HEK293 (cell line): ENCODE measurements around the gene LDLRAD3.

ENCODE experiments used
- CTCF ChIA-PET: fragments of 350-600 bp; formaldehyde crosslinking; extraction: SDS; loops from one replicate; lab custom pipeline; 2021; ENCODE audit warnings: antibody characterized with exemption; lab: Yijun Ruan, JAX
- POLR2A ChIA-PET: fragments of 300-600 bp; formaldehyde crosslinking; extraction: SDS; loops from one replicate; lab custom pipeline; 2020; ENCODE audit warnings: antibody characterized with exemption, inconsistent platforms; lab: Yijun Ruan, JAX
- H3K27ac ChIP-seq: fragments of 200-500 bp; sonication (Bioruptor generic); 2 replicates; pipeline ENCODE4 v1.5.1; 2014; ENCODE audit warnings: low read depth, low read length, control low read depth, inconsistent platforms; ENCODE audit errors: extremely low read depth
- H3K36me3 ChIP-seq, 2 experiments: fragments of 200-500 bp in 1 of 2; sonication (Bioruptor generic) in 1 of 2; 1 replicate in 1 of 2; 2 replicates in 1 of 2; pipeline ENCODE4 v1.5.1; 2014 to 2017; ENCODE audit warnings: inconsistent platforms in 2 of 2, low read length in 2 of 2; ENCODE audit not compliant: control insufficient read depth in 2 of 2, insufficient read depth in 1 of 2
- H3K4me1 ChIP-seq: fragments of 200-500 bp; sonication (Bioruptor generic); 2 replicates; pipeline ENCODE4 v1.5.1; 2014; ENCODE audit warnings: mild to moderate bottlenecking, low read length, inconsistent platforms; ENCODE audit not compliant: control insufficient read depth, insufficient read depth
- H3K4me3 ChIP-seq: 2 replicates; pipeline ENCODE4 v1.5.1; 2011; ENCODE audit warnings: low read depth, mild to moderate bottlenecking, control low read depth, low read length, moderate library complexity
- H3K9me3 ChIP-seq: fragments of 200-500 bp; sonication (Bioruptor generic); 2 replicates; pipeline ENCODE4 v1.5.1; 2014; ENCODE audit warnings: low read depth, low read length, inconsistent platforms; ENCODE audit not compliant: control insufficient read depth, insufficient read depth
- KLF10 ChIP-seq: fragments of 450-650 bp; IDR thresholded peaks from 2 replicates; pipeline ENCODE4 v1.5.1; 2018; ENCODE audit warnings: missing biosample characterization, mild to moderate bottlenecking, missing genetic modification characterization
- KLF8 ChIP-seq: fragments of 450-650 bp; formaldehyde crosslinking; IDR thresholded peaks from 2 replicates; pipeline ENCODE4 v1.5.1; 2016; ENCODE audit warnings: missing biosample characterization, missing genetic modification characterization
- PRDM10 ChIP-seq: fragments of 450-650 bp; formaldehyde crosslinking; IDR thresholded peaks from 2 replicates; pipeline ENCODE4 v1.5.1; 2016; ENCODE audit warnings: missing biosample characterization, missing genetic modification characterization
- REST ChIP-seq: fragments of 450-650 bp; formaldehyde crosslinking; IDR thresholded peaks from 2 replicates; pipeline ENCODE4 v1.5.1; 2016; ENCODE audit warnings: missing biosample characterization, missing genetic modification characterization
- ZBTB17 ChIP-seq: fragments of 450-650 bp; formaldehyde crosslinking; IDR thresholded peaks from 2 replicates; pipeline ENCODE4 v1.5.1; 2016; ENCODE audit warnings: missing biosample characterization, missing genetic modification characterization
- ZIC2 ChIP-seq: fragments of 450-650 bp; formaldehyde crosslinking; IDR thresholded peaks from 2 replicates; pipeline ENCODE4 v1.5.1; 2016; ENCODE audit warnings: missing biosample characterization, missing genetic modification characterization
- ZNF175 ChIP-seq: fragments of 450-650 bp; formaldehyde crosslinking; IDR thresholded peaks from 2 replicates; pipeline ENCODE4 v1.5.1; 2016; ENCODE audit warnings: missing biosample characterization, missing genetic modification characterization
- ZNF362 ChIP-seq: fragments of 450-650 bp; formaldehyde crosslinking; IDR thresholded peaks from 2 replicates; pipeline ENCODE4 v1.5.1; 2016; ENCODE audit warnings: missing biosample characterization, missing genetic modification characterization
- ZNF37A ChIP-seq: fragments of 450-650 bp; IDR thresholded peaks from 2 replicates; pipeline ENCODE4 v1.5.1; 2018; ENCODE audit warnings: missing biosample characterization, missing genetic modification characterization
- ZNF48 ChIP-seq: fragments of 450-650 bp; formaldehyde crosslinking; IDR thresholded peaks from 2 replicates; pipeline ENCODE4 v1.5.1; 2016; ENCODE audit warnings: missing biosample characterization, missing genetic modification characterization
- ZNF510 ChIP-seq: fragments of 450-650 bp; formaldehyde crosslinking; IDR thresholded peaks from 2 replicates; pipeline ENCODE4 v1.5.1; 2018; ENCODE audit warnings: mild to moderate bottlenecking, missing genetic modification characterization, missing biosample characterization; ENCODE audit not compliant: insufficient replicate concordance
- ZNF830 ChIP-seq: fragments of 450-650 bp; IDR thresholded peaks from 2 replicates; pipeline ENCODE4 v1.5.0; 2018; ENCODE audit warnings: missing biosample characterization, missing genetic modification characterization, low read depth, mild to moderate bottlenecking, moderate library complexity
- ZXDB ChIP-seq: fragments of 450-650 bp; formaldehyde crosslinking; IDR thresholded peaks from 2 replicates; pipeline ENCODE4 v1.5.1; 2016; ENCODE audit warnings: missing biosample characterization, missing genetic modification characterization

Gene LDLRAD3

GRCh38 chr11:35962369-35963138 is 18.7 kb downstream of the LDLRAD3 start:
- no peaks in the 10 kb centered on the region for H3K9me3 ChIP-seq
- H3K36me3 ChIP-seq, result no peaks in the 10 kb centered on the region
- TF ChIP-seq ZIC2 (tag by site-specific recombination), result peak; percentile 53
- TF ChIP-seq KLF8 (tag by site-specific recombination), result no peak
- no peak for TF ChIP-seq ZNF37A (tag by site-specific recombination)
- no peak for TF ChIP-seq ZNF830 (tag by site-specific recombination)
- no peak for TF ChIP-seq KLF10 (tag by site-specific recombination)
- no peak for TF ChIP-seq ZNF362
- no peak for TF ChIP-seq REST (tag by site-specific recombination)
- no peak for TF ChIP-seq PRDM10 (tag by site-specific recombination)
- TF ChIP-seq ZNF175 (tag by site-specific recombination), result no peak
- H3K27ac ChIP-seq, result no peak overlapping the region
- CTCF ChIA-PET, result interaction anchor here (1.0 kb wide), 1 partner anchor 43 kb away, joined by 3 read pairs; no protein-coding TSS in a partner anchor
- POLR2A ChIA-PET, result no interaction called here
- no peak overlapping the region for H3K4me3 ChIP-seq
- no peaks in the 10 kb centered on the region for H3K4me1 ChIP-seq

GRCh38 chr11:35963911-35964310 is 20.0 kb downstream of the LDLRAD3 start:
- ChIA-PET POLR2A (no interaction called here), CTCF (interaction anchor here (0.6 kb wide), 1 partner anchor 61 kb away, joined by 4 read pairs; no protein-coding TSS in a partner anchor)
- no peaks in the 10 kb centered on the region for H3K9me3 ChIP-seq
- H3K4me3 ChIP-seq, result no peak overlapping the region
- no peaks in the 10 kb centered on the region for H3K36me3 ChIP-seq
- no peaks in the 10 kb centered on the region for H3K4me1 ChIP-seq
- no peak for TF ChIP-seq ZNF48
- TF ChIP-seq ZXDB (tag by site-specific recombination), result no peak
- no peak for TF ChIP-seq ZBTB17 (tag by site-specific recombination)
- TF ChIP-seq ZNF510 (tag by site-specific recombination), result no peak
- H3K27ac ChIP-seq, result no peak overlapping the region
